H1 (cell line): ENCODE results near the gene CHD9NB. TPM values are rescaled to one million over a fixed set of nuclear protein-coding genes. Genes with fewer than 3 reads are reported as not detected.

Experiments
- CTCF ChIA-PET: fragments of 300-600 bp; sonication (Branson Sonifier 250); formaldehyde crosslinking; loops from one replicate; lab custom pipeline; 2021; ENCODE audit not compliant: partially characterized antibody; lab: Charles Lee
- POLR2A ChIA-PET: fragments of 300-600 bp; sonication (Branson Sonifier 250); formaldehyde crosslinking; loops from one replicate; lab custom pipeline; 2021; ENCODE audit warnings: inconsistent platforms; ENCODE audit not compliant: partially characterized antibody; lab: Charles Lee
- DNase-seq, 2 experiments: peaks; one replicate each; pipeline versions ENCODE4 v3.0.0 to v3.0.0-alpha.2; 2010 to 2022; ENCODE audit warnings: low spot score in 2 of 2, low read depth in 1 of 2, mixed read lengths in 1 of 2
- FAIRE-seq: peaks from 2 replicates; lab custom pipeline; 2011; peaks lifted over from hg19 to GRCh38; lab: Jason Lieb, UNC
- H2AFZ ChIP-seq: 2 replicates; pipeline ENCODE4 v1.8.1; 2012; ENCODE audit warnings: low read length, inconsistent platforms
- H2AK5ac ChIP-seq: 2 replicates; pipeline ENCODE4 v1.6.1; 2013; ENCODE audit warnings: low read depth, low read length
- H2BK120ac ChIP-seq: replicated peaks from 2 replicates; pipeline ENCODE3; 2013; ENCODE audit warnings: low read depth, low read length, inconsistent platforms
- H2BK12ac ChIP-seq: 2 replicates; pipeline ENCODE4 v1.6.1; 2013; ENCODE audit warnings: low read depth, low read length
- H2BK15ac ChIP-seq: 2 replicates; pipeline ENCODE4 v1.6.1; 2013; ENCODE audit warnings: low read length
- H2BK20ac ChIP-seq: 2 replicates; pipeline ENCODE4 v1.6.1; 2013; ENCODE audit warnings: low read length
- H2BK5ac ChIP-seq: 2 replicates; pipeline ENCODE4 v1.6.1; 2013; ENCODE audit warnings: low read depth, low read length
- H3K14ac ChIP-seq: 2 replicates; pipeline ENCODE4 v1.6.1; 2013; ENCODE audit warnings: inconsistent platforms; ENCODE audit not compliant: insufficient read length
- H3K18ac ChIP-seq: 2 replicates; pipeline ENCODE4 v1.6.1; 2013; ENCODE audit warnings: low read length; ENCODE audit errors: extremely low read depth
- H3K23ac ChIP-seq: 2 replicates; pipeline ENCODE4 v1.6.1; 2013; ENCODE audit warnings: inconsistent platforms; ENCODE audit not compliant: insufficient read length
- H3K23me2 ChIP-seq: 2 replicates; pipeline ENCODE4 v1.6.1; 2013; ENCODE audit warnings: low read depth, low read length
- H3K27ac ChIP-seq: 2 replicates; pipeline ENCODE4 v1.6.1; 2011; ENCODE audit warnings: low read depth, low read length, inconsistent platforms
- H3K27me3 ChIP-seq, 4 experiments: replicated peaks in 1 of 4; 1 replicate in 1 of 4; 2 replicates in 3 of 4; pipeline versions ENCODE4 v1.6.1 to v1.8.1; 2011 to 2013; ENCODE audit warnings: low read length in 3 of 4, mild to moderate bottlenecking in 3 of 4, inconsistent platforms in 2 of 4, mixed read lengths in 2 of 4, moderate library complexity in 1 of 4; ENCODE audit not compliant: control insufficient read depth in 3 of 4, insufficient read depth in 3 of 4; ENCODE audit errors: extremely low read depth in 1 of 4
- H3K36me3 ChIP-seq, 4 experiments: 2 replicates each; pipeline versions ENCODE4 v1.6.1 to v1.8.1; 2011 to 2013; ENCODE audit warnings: mild to moderate bottlenecking in 4 of 4, low read length in 3 of 4, moderate library complexity in 2 of 4, control low read depth in 1 of 4, inconsistent platforms in 1 of 4; ENCODE audit not compliant: insufficient read depth in 4 of 4, control insufficient read depth in 2 of 4
- H3K4ac ChIP-seq: replicated peaks from 2 replicates; pipeline ENCODE3; 2013; ENCODE audit warnings: low read length, low read depth, mixed read lengths, inconsistent platforms; ENCODE audit not compliant: insufficient read length
- H3K4me1 ChIP-seq, 4 experiments: replicated peaks in 1 of 4; 1 replicate in 1 of 4; 2 replicates in 3 of 4; pipeline versions ENCODE4 v1.6.1 to v1.8.1; 2011 to 2013; ENCODE audit warnings: low read length in 3 of 4, inconsistent platforms in 2 of 4, mixed read lengths in 1 of 4; ENCODE audit not compliant: insufficient read depth in 4 of 4, control insufficient read depth in 3 of 4
- H3K4me2 ChIP-seq, 2 experiments: 2 replicates each; pipeline versions ENCODE4 v1.6.1 to v1.8.1; 2011 to 2013; ENCODE audit warnings: low read depth in 2 of 2, low read length in 2 of 2, control low read depth in 1 of 2, inconsistent platforms in 1 of 2, mild to moderate bottlenecking in 1 of 2; ENCODE audit not compliant: insufficient read depth in 1 of 2
- H3K4me3 ChIP-seq, 4 experiments: fragments of 200-600, 300-600 bp in 1 of 4; sonication (generic), shearing (Covaris generic), sonication (Bioruptor Twin) in 1 of 4; 2 replicates each; pipeline versions ENCODE4 v1.5.1 to v1.8.1; 2011 to 2016; ENCODE audit warnings: low read length in 4 of 4, low read depth in 3 of 4, control low read depth in 2 of 4, inconsistent platforms in 2 of 4, mild to moderate bottlenecking in 2 of 4, mixed read lengths in 1 of 4, moderate library complexity in 1 of 4; ENCODE audit not compliant: insufficient read depth in 2 of 4; ENCODE audit errors: extremely low read depth in 1 of 4
- H3K56ac ChIP-seq: replicated peaks from 2 replicates; pipeline ENCODE3; 2013; ENCODE audit warnings: low read depth, mild to moderate bottlenecking, mixed read lengths, low read length, inconsistent platforms; ENCODE audit not compliant: insufficient read length
- H3K79me1 ChIP-seq: 2 replicates; pipeline ENCODE4 v1.6.1; 2013; ENCODE audit warnings: low read depth, low read length, control low read depth
- H3K79me2 ChIP-seq, 2 experiments: 2 replicates each; pipeline versions ENCODE4 v1.6.1 to v1.8.1; 2012 to 2013; ENCODE audit warnings: low read length in 2 of 2, mild to moderate bottlenecking in 2 of 2, inconsistent platforms in 1 of 2; ENCODE audit not compliant: insufficient read depth in 2 of 2, control insufficient read depth in 1 of 2
- H3K9ac ChIP-seq, 4 experiments: replicated peaks in 1 of 4; 1 replicate in 1 of 4; 2 replicates in 3 of 4; pipeline versions ENCODE4 v1.6.1 to v1.8.1; 2011 to 2013; ENCODE audit warnings: low read depth in 3 of 4, low read length in 3 of 4, control low read depth in 2 of 4, mild to moderate bottlenecking in 2 of 4, moderate library complexity in 2 of 4, inconsistent platforms in 1 of 4; ENCODE audit errors: extremely low read depth in 1 of 4
- H3K9me3 ChIP-seq, 2 experiments: 2 replicates each; pipeline versions ENCODE4 v1.6.1 to v1.8.1; 2012 to 2013; ENCODE audit warnings: mild to moderate bottlenecking in 2 of 2, moderate library complexity in 2 of 2, control low read depth in 1 of 2, inconsistent platforms in 1 of 2, low read depth in 1 of 2, low read length in 1 of 2, mixed read lengths in 1 of 2; ENCODE audit not compliant: insufficient read depth in 2 of 2
- H4K20me1 ChIP-seq, 2 experiments: replicated peaks in 1 of 2; 2 replicates each; pipeline versions ENCODE3 to v1.8.1; 2011 to 2013; ENCODE audit warnings: inconsistent platforms in 2 of 2, low read length in 2 of 2, mild to moderate bottlenecking in 1 of 2; ENCODE audit not compliant: insufficient read depth in 2 of 2, control insufficient read depth in 1 of 2
- H4K5ac ChIP-seq: 2 replicates; pipeline ENCODE4 v1.6.1; 2013; ENCODE audit warnings: low read length, low read depth, mixed read lengths, inconsistent platforms; ENCODE audit not compliant: insufficient read length
- H4K8ac ChIP-seq: 2 replicates; pipeline ENCODE4 v1.8.0; 2013; ENCODE audit warnings: mild to moderate bottlenecking, moderate library complexity, low read length, inconsistent platforms; ENCODE audit not compliant: insufficient read depth; ENCODE audit errors: extremely low read depth
- H4K91ac ChIP-seq: replicated peaks from 2 replicates; pipeline ENCODE3; 2013; ENCODE audit warnings: low read length, mixed read lengths, inconsistent platforms; ENCODE audit not compliant: insufficient read length
- EGR1 ChIP-seq: IDR thresholded peaks from 2 replicates; pipeline ENCODE4 v1.6.1; 2011; ENCODE audit warnings: low read depth, low read length, borderline replicate concordance
- KDM1A ChIP-seq: fragments of 200-600, 300-600 bp; sonication (generic); IDR thresholded peaks from 2 replicates; pipeline ENCODE4 v1.7.1; 2016; ENCODE audit warnings: mild to moderate bottlenecking, low read length, borderline replicate concordance
- SAP30 ChIP-seq: fragments of 300-600 bp; sonication (generic); IDR thresholded peaks from 2 replicates; pipeline ENCODE4 v1.7.1; 2012; ENCODE audit warnings: low read length, moderate library complexity, mild to moderate bottlenecking, inconsistent platforms; ENCODE audit not compliant: insufficient read depth, insufficient replicate concordance
- SP1 ChIP-seq: IDR thresholded peaks from 2 replicates; pipeline ENCODE4 v1.6.1; 2011; ENCODE audit warnings: low read depth, low read length
- WGBS, 2 experiments: shearing (Covaris generic) in 1 of 2; methylation state at CpG; one replicate each; pipeline versions ENCODE4 v1.1.6 to v1.1.7; 2013 to 2015; ENCODE audit warnings: low lambda C conversion rate in 2 of 2, mixed read lengths in 2 of 2, inconsistent platforms in 1 of 2, low coverage in 1 of 2, missing lambda C conversion rate in 1 of 2; ENCODE audit not compliant: insufficient replicate concordance in 2 of 2, insufficient coverage in 1 of 2, insufficient read length in 1 of 2; ENCODE audit errors: extremely low coverage in 1 of 2, missing lambda C conversion rate in 1 of 2; 5-methylcytosine and 5-hydroxymethylcytosine counted together
- polyA plus RNA-seq, 7 experiments: library from polyadenylated mRNA; depleted of rRNA in 3 of 7; stranded (reverse) in 5 of 7; unstranded in 2 of 7; fragments of >200 nt in 5 of 7; fragments of 200-250 nt in 2 of 7; gene quantifications; 1 replicate in 5 of 7; 2 replicates in 1 of 7; 4 replicates in 1 of 7; pipeline versions ENCODE4 v1.2.1 to v1.2.3, GENCODE V29; 2011 to 2013; ENCODE audit warnings: missing spikeins in 2 of 7, mixed read lengths in 2 of 7
- total RNA-seq: library from RNA; stranded (reverse); fragmentation: NEBNext Ultra II Directional; extraction: Animal tissue kit (Norgen Biotek cat#: 25700); gene quantifications from 2 replicates; pipeline ENCODE4 v1.2.1, GENCODE V29; 2021

Gene CHD9NB
- total and polyA plus RNA-seq, 2 of the 8 experiments (the other 6 are each of a cell fraction or from before 2014, with no cell fraction given) = 4.5 to 5.9 TPM

- WGBS, 2 experiments = 26% methylated on average over 5 of the region's 5 CpGs; no CpG with 5 or more reads in 1 of the 2 experiments
- CTCF ChIA-PET = interaction anchor here (0.6 to 3.1 kb wide), 5 partner anchors 11 to 121 kb away, joined by 3 to 11 read pairs (median 3); partner anchors contain the start of gene CHD9
- DNase-seq = no peak
Observed at GRCh38 chr16:53043428-53043831, 9.3 kb downstream of the CHD9NB start.

More at GRCh38 chr16:53043428-53043831, 9.3 kb downstream of the CHD9NB start:
- no peak for FAIRE-seq
- Histone ChIP-seq H2BK12ac (peak overlapping the region; percentile 78; the same call in 1 of the 2 replicates), H2BK20ac (0 out of 2 replicates have a peak overlapping the region, but pooled peaks have one; percentile 66), H3K79me2 (peaks cover 0 to 10% of the 10 kb centered on the region in 2 experiments; a peak in 2 of 4 replicates), H4K5ac (no peak overlapping the region), H3K9ac (peak overlapping the region; percentile 8 to 84 (median 67)), H2BK15ac (no peak overlapping the region), H4K20me1 (no peaks in the 10 kb centered on the region), H3K27me3 (no peaks in the 10 kb centered on the region), H3K23me2 (peaks cover 21% of the 10 kb centered on the region), H4K91ac (peak overlapping the region; percentile 12), H3K36me3 (no peaks in the 10 kb centered on the region), H2BK5ac (no peak overlapping the region; the same call in 1 of the 2 replicates), H3K79me1 (no peaks in the 10 kb centered on the region), H3K4me2 (peak overlapping the region; percentile 77 to 97), H3K23ac (no peak overlapping the region), H2BK120ac (no peak overlapping the region), H2AFZ (no peak overlapping the region), H3K14ac (no peak overlapping the region), H4K8ac (no peak overlapping the region), H3K4me3 (peak overlapping the region; percentile 53 to 69 (median 63)), H2AK5ac (0 out of 2 replicates have a peak overlapping the region, but pooled peaks have one; percentile 94), H3K4me1 (peaks cover 2 to 27% (median 21%) of the 10 kb centered on the region in 4 experiments; a peak in 6 of 7 replicates), H3K18ac (peak overlapping the region; percentile 71; the same call in 1 of the 2 replicates), H3K9me3 (peaks cover 4 to 8% of the 10 kb centered on the region in 2 experiments), H3K27ac (peak overlapping the region; percentile 77), H3K4ac (peak overlapping the region; percentile 63), H3K56ac (no peak overlapping the region)
- POLR2A ChIA-PET = interaction anchor here (1.1 to 2.6 kb wide), 7 partner anchors 10 to 164 kb away, joined by 3 to 21 read pairs (median 7); partner anchors contain the start of gene CHD9
- TF ChIP-seq KDM1A = no peak
- TF ChIP-seq SAP30 = no peak
- no peak for TF ChIP-seq EGR1
- no peak for TF ChIP-seq SP1
